Ascending aorta (tissue), 2 donors: ENCODE results near the gene GOPC. TPM values are rescaled to one million over a fixed set of nuclear protein-coding genes. Genes with fewer than 3 reads are reported as not detected.

Experiments used
- DNase-seq, 2 donors: peaks; one replicate each; pipeline ENCODE4 v3.0.0-alpha.2; 2019; ENCODE audit warnings: low spot score in 2 of 2
- H3K27ac ChIP-seq, 2 donors: fragments of 200-600 bp; sonication (generic); one replicate each; pipeline ENCODE4 v1.5.1; 2016 to 2017; ENCODE audit warnings: mild to moderate bottlenecking in 1 of 2
- H3K27me3 ChIP-seq: fragments of 200-600 bp; sonication (generic); one replicate; pipeline ENCODE4 v1.5.1; 2017
- H3K36me3 ChIP-seq, 2 donors: fragments of 200-600 bp; sonication (generic); one replicate each; pipeline ENCODE4 v1.5.1; 2016
- H3K4me1 ChIP-seq, 2 donors: fragments of 200-600 bp; sonication (generic); one replicate each; pipeline ENCODE4 v1.5.1; 2016 to 2017; ENCODE audit warnings: mild to moderate bottlenecking in 1 of 2
- H3K4me3 ChIP-seq, 2 donors: fragments of 200-600 bp; sonication (generic); one replicate each; pipeline ENCODE4 v1.5.1; 2016 to 2017; ENCODE audit warnings: mild to moderate bottlenecking in 1 of 2
- H3K9me3 ChIP-seq, 2 donors: fragments of 200-600 bp; sonication (generic); one replicate each; pipeline ENCODE4 v1.5.1; 2016
- CTCF ChIP-seq, 3 experiments: fragments of 200-600 bp in 2 of 3; fragments of 450-650 bp in 1 of 3; sonication (generic) in 2 of 3; IDR thresholded peaks; one replicate each; pipeline ENCODE4 v1.5.1; 2016 to 2019; ENCODE audit warnings: antibody characterized with exemption in 3 of 3, mild to moderate bottlenecking in 1 of 3, moderate library complexity in 1 of 3
- intact Hi-C: fragments of 100-400 bp; cut with DNase I; formaldehyde crosslinking; loops from one replicate; pipeline ENCODE4 v1.15.1; 2023
- total RNA-seq: library from RNA; depleted of rRNA; stranded (reverse); fragments of >200 nt; gene quantifications from one replicate; pipeline ENCODE4 v1.1.0, GENCODE V29; 2016

Gene GOPC
- total RNA-seq, 1 donor from 2014 or later, result 12.5 TPM

- DNase-seq, result no peak
- H3K27ac ChIP-seq, result no peak overlapping the region
- intact Hi-C loops, result no loop called here
- H3K27me3 ChIP-seq, result no peaks in the 10 kb centered on the region
- no peak for TF ChIP-seq CTCF (IDR thresholded peaks at IDR 0.05)
- no peaks in the 10 kb centered on the region for H3K4me1 ChIP-seq
- H3K9me3 ChIP-seq, result no peaks in the 10 kb centered on the region
- H3K36me3 ChIP-seq, result peaks cover 20 to 66% of the 10 kb centered on the region in 2 donors
- no peak overlapping the region for H3K4me3 ChIP-seq
Observed at GRCh38 chr6:117568831-117569410, 33.4 kb downstream of the GOPC start.

GRCh38 chr6:117568247-117568646, 34.1 kb downstream of the GOPC start:
- no peaks in the 10 kb centered on the region for H3K4me1 ChIP-seq
- H3K27me3 ChIP-seq, result no peaks in the 10 kb centered on the region
- H3K27ac ChIP-seq, result no peak overlapping the region
- intact Hi-C loops, result no loop called here
- no peaks in the 10 kb centered on the region for H3K9me3 ChIP-seq
- peaks cover 23 to 66% of the 10 kb centered on the region in 2 donors for H3K36me3 ChIP-seq
- DNase-seq, result no peak
- no peak overlapping the region for H3K4me3 ChIP-seq
- TF ChIP-seq CTCF (IDR thresholded peaks at IDR 0.05), result no peak

GRCh38 chr6:117564681-117565080, 37.6 kb downstream of the GOPC start:
- intact Hi-C loops, result no loop called here
- no peaks in the 10 kb centered on the region for H3K9me3 ChIP-seq
- TF ChIP-seq CTCF (IDR thresholded peaks at IDR 0.05), result no peak
- H3K36me3 ChIP-seq, result peaks cover 22 to 66% of the 10 kb centered on the region in 2 donors
- H3K27me3 ChIP-seq, result no peaks in the 10 kb centered on the region
- no peak for DNase-seq
- no peak overlapping the region for H3K4me3 ChIP-seq
- H3K4me1 ChIP-seq, result no peaks in the 10 kb centered on the region
- H3K27ac ChIP-seq, result no peak overlapping the region

GRCh38 chr6:117561128-117561527, 41.2 kb downstream of the GOPC start:
- no peak for DNase-seq
- peaks cover 8 to 32% of the 10 kb centered on the region in 2 donors for H3K36me3 ChIP-seq
- no peaks in the 10 kb centered on the region for H3K9me3 ChIP-seq
- H3K27ac ChIP-seq, result no peak overlapping the region
- no peaks in the 10 kb centered on the region for H3K27me3 ChIP-seq
- no peak for TF ChIP-seq CTCF (IDR thresholded peaks at IDR 0.05)
- no peaks in the 10 kb centered on the region for H3K4me1 ChIP-seq
- no peak overlapping the region for H3K4me3 ChIP-seq
- intact Hi-C loops, result no loop called here

GRCh38 chr6:117559299-117559698, 43.0 kb downstream of the GOPC start:
- H3K36me3 ChIP-seq, result peaks cover 8 to 16% of the 10 kb centered on the region in 2 donors
- H3K4me1 ChIP-seq, result no peaks in the 10 kb centered on the region
- H3K27ac ChIP-seq, result no peak overlapping the region

More at GRCh38 chr6:117559299-117559698, 43.0 kb downstream of the GOPC start:
- H3K9me3 ChIP-seq, result no peaks in the 10 kb centered on the region
- no peak overlapping the region for H3K4me3 ChIP-seq
- intact Hi-C loops, result no loop called here
- no peaks in the 10 kb centered on the region for H3K27me3 ChIP-seq
- TF ChIP-seq CTCF (IDR thresholded peaks at IDR 0.05), result no peak
- DNase-seq, result no peak
